ENCODE measurements around the gene TBC1D10A. TPM values are rescaled to one million over a fixed set of nuclear protein-coding genes. Genes with fewer than 3 reads are reported as not detected.

TBC1D10A gene
- total RNA-seq, 1 experiment from 2014 or later: 8.4 TPM

DNA sequence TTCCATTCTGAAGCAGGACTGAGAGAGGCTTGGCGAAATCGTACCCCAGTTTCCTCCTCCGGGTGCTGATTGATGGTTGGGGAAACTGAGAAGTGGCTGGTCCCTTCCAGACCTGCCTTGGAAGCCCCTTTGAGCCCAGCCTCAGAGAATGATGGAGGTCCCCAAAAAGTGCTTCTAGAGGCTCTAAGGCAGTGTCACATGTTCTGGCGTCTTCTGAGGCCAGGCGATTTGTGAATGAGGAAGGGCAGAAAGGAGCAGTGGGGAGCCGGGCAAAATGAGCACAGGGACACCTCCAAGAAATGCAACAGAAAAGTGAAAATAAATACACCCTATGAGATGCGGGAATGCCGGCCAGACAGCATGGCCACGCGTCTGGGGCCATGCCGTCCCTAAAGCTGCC is 79.2 kb downstream of the TBC1D10A start:
- H3K9me3 ChIP-seq (ENCODE audit: low read depth, low read length, poor library complexity, severe bottlenecking): no peaks in the 10 kb centered on the region
- ChIA-PET POLR2A (ENCODE audit: low non-redundant PET) (no interaction called here), CTCF (no interaction called here)
- no peak overlapping the region for H3K27ac ChIP-seq (ENCODE audit: low read depth, low read length, poor library complexity, severe bottlenecking)
- DNase-seq (ENCODE audit: low spot score): no peak
- no peaks in the 10 kb centered on the region for H3K36me3 ChIP-seq (ENCODE audit: insufficient read depth, low read length, poor library complexity, severe bottlenecking)
- H3K4me3 ChIP-seq (ENCODE audit: low read depth, low read length, poor library complexity, severe bottlenecking): no peak overlapping the region
- no TSS peak for BruUV-seq (replicated peaks)
- TF ChIP-seq, protein P1, sequence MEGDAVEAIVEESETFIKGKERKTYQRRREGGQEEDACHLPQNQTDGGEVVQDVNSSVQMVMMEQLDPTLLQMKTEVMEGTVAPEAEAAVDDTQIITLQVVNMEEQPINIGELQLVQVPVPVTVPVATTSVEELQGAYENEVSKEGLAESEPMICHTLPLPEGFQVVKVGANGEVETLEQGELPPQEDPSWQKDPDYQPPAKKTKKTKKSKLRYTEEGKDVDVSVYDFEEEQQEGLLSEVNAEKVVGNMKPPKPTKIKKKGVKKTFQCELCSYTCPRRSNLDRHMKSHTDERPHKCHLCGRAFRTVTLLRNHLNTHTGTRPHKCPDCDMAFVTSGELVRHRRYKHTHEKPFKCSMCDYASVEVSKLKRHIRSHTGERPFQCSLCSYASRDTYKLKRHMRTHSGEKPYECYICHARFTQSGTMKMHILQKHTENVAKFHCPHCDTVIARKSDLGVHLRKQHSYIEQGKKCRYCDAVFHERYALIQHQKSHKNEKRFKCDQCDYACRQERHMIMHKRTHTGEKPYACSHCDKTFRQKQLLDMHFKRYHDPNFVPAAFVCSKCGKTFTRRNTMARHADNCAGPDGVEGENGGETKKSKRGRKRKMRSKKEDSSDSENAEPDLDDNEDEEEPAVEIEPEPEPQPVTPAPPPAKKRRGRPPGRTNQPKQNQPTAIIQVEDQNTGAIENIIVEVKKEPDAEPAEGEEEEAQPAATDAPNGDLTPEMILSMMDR (conservative IDR thresholded peaks at IDR 0.05; ENCODE audit: low read depth, low read length): no peak
- TF ChIP-seq EZH2 (IDR thresholded peaks at IDR 0.05; ENCODE audit: borderline replicate concordance, low read depth, low read length, poor library complexity, severe bottlenecking): no peak
- H3K4me1 ChIP-seq (ENCODE audit: insufficient read depth, low read length, poor library complexity, severe bottlenecking): peaks cover 14% of the 10 kb centered on the region
- peaks cover 2% of the 10 kb centered on the region for H3K27me3 ChIP-seq (replicated peaks; ENCODE audit: insufficient read depth, low read depth, low read length, poor library complexity)
- intact Hi-C loops (cut with micrococcal nuclease; ENCODE audit: unreplicated experiment): no loop called here

DNA sequence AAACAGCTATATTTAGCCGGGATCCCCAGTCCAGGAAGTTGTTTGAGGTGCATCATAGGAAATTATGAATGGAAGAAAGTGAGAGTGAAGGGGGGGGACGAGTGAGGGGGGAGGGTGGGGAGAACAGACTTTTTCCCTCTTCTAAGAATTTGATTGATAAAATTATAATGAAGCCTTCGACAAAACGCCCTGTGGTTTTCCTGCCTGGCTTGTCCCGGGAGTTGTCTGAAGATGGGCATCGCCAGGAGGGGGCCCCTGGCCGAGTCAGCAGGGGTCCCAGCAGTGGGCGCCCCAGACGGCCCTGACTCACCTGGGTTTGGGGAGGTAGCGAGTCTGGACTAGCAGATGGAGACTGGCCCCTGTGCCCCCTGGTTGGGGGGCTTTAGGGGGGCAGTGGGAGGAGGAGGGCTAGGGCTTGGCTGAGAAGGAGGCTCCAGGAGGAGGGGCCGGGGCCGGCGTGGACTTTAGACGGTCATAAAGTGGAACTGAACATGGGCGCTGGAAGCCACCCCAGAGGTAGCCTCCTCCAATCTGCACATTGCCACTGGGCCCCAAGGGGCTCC is 79.8 kb downstream of the TBC1D10A start:
- ChIA-PET CTCF (no interaction called here), POLR2A (ENCODE audit: low non-redundant PET) (no interaction called here)
- TF ChIP-seq, protein P1 (conservative IDR thresholded peaks at IDR 0.05; ENCODE audit: low read depth, low read length): no peak; the same call in 1 of the 2 replicates
- no peak for TF ChIP-seq EZH2 (IDR thresholded peaks at IDR 0.05; ENCODE audit: borderline replicate concordance, low read depth, low read length, poor library complexity, severe bottlenecking)
- Histone ChIP-seq H3K27ac (ENCODE audit: low read depth, low read length, poor library complexity, severe bottlenecking) (no peak overlapping the region), H3K27me3 (replicated peaks; ENCODE audit: insufficient read depth, low read depth, low read length, poor library complexity) (peaks cover 2% of the 10 kb centered on the region), H3K4me1 (ENCODE audit: insufficient read depth, low read length, poor library complexity, severe bottlenecking) (peaks cover 14% of the 10 kb centered on the region), H3K36me3 (ENCODE audit: insufficient read depth, low read length, poor library complexity, severe bottlenecking) (no peaks in the 10 kb centered on the region), H3K4me3 (ENCODE audit: low read depth, low read length, poor library complexity, severe bottlenecking) (peak overlapping the region; percentile 47), H3K9me3 (ENCODE audit: low read depth, low read length, poor library complexity, severe bottlenecking) (no peaks in the 10 kb centered on the region)
- intact Hi-C loops (cut with micrococcal nuclease; ENCODE audit: unreplicated experiment): no loop called here
- BruUV-seq (replicated peaks): no TSS peak
- DNase-seq (ENCODE audit: low spot score): no peak

GRCh38 chr22:30245985-30246813 is 80.5 kb downstream of the TBC1D10A start, which contains the start of gene LIF:
LIF (minus strand) TSS chr22:30246759; CDS start chr22:30246695, 64 bp downstream.
- H3K27me3 ChIP-seq (replicated peaks; ENCODE audit: insufficient read depth, low read depth, low read length, poor library complexity): peaks cover 2% of the 10 kb centered on the region
- TF ChIP-seq, protein P1 (conservative IDR thresholded peaks at IDR 0.05; ENCODE audit: low read depth, low read length): peak; percentile 29; the same call in 1 of the 2 replicates
- TF ChIP-seq EZH2 (IDR thresholded peaks at IDR 0.05; ENCODE audit: borderline replicate concordance, low read depth, low read length, poor library complexity, severe bottlenecking): peak; percentile 38
- POLR2A ChIA-PET (ENCODE audit: low non-redundant PET): no interaction called here
- H3K27ac ChIP-seq (ENCODE audit: low read depth, low read length, poor library complexity, severe bottlenecking): no peak within 1 kb of the TSS
- intact Hi-C loops (cut with micrococcal nuclease; ENCODE audit: unreplicated experiment): no loop called here
- peak within 1 kb of the TSS; percentile 47 for H3K4me3 ChIP-seq (ENCODE audit: low read depth, low read length, poor library complexity, severe bottlenecking)
- H3K4me1 ChIP-seq (ENCODE audit: insufficient read depth, low read length, poor library complexity, severe bottlenecking): peaks cover 14% of the 10 kb centered on the region
- CTCF ChIA-PET: no interaction called here
- DNase-seq (ENCODE audit: low spot score): peak; percentile 40
- H3K9me3 ChIP-seq (ENCODE audit: low read depth, low read length, poor library complexity, severe bottlenecking): no peaks in the 10 kb centered on the region
- BruUV-seq (replicated peaks): no TSS peak
- H3K36me3 ChIP-seq (ENCODE audit: insufficient read depth, low read length, poor library complexity, severe bottlenecking): no peaks in the 10 kb centered on the region
